ENCODE data around the gene JAZF1.

- no peak for TF ChIP-seq CTCF (IDR thresholded peaks at IDR 0.05)
- TF ChIP-seq POLR2A (IDR thresholded peaks at IDR 0.05), result no peak
- no peak for TF ChIP-seq EP300 (IDR thresholded peaks at IDR 0.05)
Measured at GRCh38 chr7:28124413-28124812, 56.2 kb downstream of the JAZF1 start.
